Kidney epithelial cell (primary cell): Measurements from ENCODE around the gene UGT1A10. TPM values are rescaled to one million over a fixed set of nuclear protein-coding genes. Genes with fewer than 3 reads are reported as not detected.

Experiments
- DNase-seq: peaks from one replicate; pipeline ENCODE4 v3.0.0-alpha.2; 2010; ENCODE audit warnings: low read depth
- H3K27me3 ChIP-seq: 2 replicates; pipeline ENCODE4 v1.6.0; 2011; ENCODE audit warnings: low read length; ENCODE audit not compliant: control insufficient read depth, insufficient read depth
- H3K36me3 ChIP-seq: 2 replicates; pipeline ENCODE4 v1.5.1; 2011; ENCODE audit warnings: low read length; ENCODE audit not compliant: control insufficient read depth, insufficient read depth
- H3K4me3 ChIP-seq: 2 replicates; pipeline ENCODE4 v1.5.1; 2011; ENCODE audit warnings: low read depth, mild to moderate bottlenecking, control low read depth, low read length
- total RNA-seq: library from RNA; depleted of rRNA; stranded (reverse); fragments of >200 nt; gene quantifications from 2 replicates; pipeline ENCODE4 v1.2.3, GENCODE V29; 2015
- TF ChIP-seq, protein P1 (sequence below): IDR thresholded peaks from 2 replicates; pipeline ENCODE4 v1.5.1; 2011; ENCODE audit warnings: mild to moderate bottlenecking, moderate library complexity, low read length, control low read depth, inconsistent platforms; ENCODE audit not compliant: insufficient read depth, poor library complexity, severe bottlenecking

UGT1A10 gene
- total RNA-seq, 1 donor from 2014 or later = not detected

GRCh38 chr2:233791883-233792329 lies 155.7 kb downstream of the UGT1A10 start:
- H3K4me3 ChIP-seq = no peak overlapping the region
- DNase-seq = no peak
- TF ChIP-seq, protein P1, sequence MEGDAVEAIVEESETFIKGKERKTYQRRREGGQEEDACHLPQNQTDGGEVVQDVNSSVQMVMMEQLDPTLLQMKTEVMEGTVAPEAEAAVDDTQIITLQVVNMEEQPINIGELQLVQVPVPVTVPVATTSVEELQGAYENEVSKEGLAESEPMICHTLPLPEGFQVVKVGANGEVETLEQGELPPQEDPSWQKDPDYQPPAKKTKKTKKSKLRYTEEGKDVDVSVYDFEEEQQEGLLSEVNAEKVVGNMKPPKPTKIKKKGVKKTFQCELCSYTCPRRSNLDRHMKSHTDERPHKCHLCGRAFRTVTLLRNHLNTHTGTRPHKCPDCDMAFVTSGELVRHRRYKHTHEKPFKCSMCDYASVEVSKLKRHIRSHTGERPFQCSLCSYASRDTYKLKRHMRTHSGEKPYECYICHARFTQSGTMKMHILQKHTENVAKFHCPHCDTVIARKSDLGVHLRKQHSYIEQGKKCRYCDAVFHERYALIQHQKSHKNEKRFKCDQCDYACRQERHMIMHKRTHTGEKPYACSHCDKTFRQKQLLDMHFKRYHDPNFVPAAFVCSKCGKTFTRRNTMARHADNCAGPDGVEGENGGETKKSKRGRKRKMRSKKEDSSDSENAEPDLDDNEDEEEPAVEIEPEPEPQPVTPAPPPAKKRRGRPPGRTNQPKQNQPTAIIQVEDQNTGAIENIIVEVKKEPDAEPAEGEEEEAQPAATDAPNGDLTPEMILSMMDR = no peak
- no peaks in the 10 kb centered on the region for H3K36me3 ChIP-seq
- no peaks in the 10 kb centered on the region for H3K27me3 ChIP-seq

DNA sequence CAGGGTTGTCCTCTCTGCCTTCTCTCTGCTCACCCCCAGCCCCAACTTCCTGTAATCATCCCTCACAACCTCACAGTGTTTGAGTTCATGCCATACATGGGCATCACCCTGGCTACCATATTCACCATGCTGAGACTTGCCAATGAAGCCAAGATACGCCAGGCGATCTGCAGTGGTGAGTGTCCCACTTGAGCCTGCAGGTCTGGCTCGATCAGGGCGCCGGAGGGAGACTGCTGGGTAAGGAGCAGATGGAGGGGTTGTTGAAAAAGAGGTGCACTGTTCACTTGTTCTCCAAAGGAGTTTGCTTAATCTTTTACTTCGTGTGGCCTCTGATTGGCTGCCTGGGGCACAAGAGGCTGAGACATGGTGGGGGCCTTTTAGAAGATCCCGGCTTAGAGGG lies 156.5 kb downstream of the UGT1A10 start:
- DNase-seq = no peak
- H3K27me3 ChIP-seq = no peaks in the 10 kb centered on the region
- no peaks in the 10 kb centered on the region for H3K36me3 ChIP-seq
- TF ChIP-seq, protein P1 = no peak
- no peak overlapping the region for H3K4me3 ChIP-seq

- H3K36me3 ChIP-seq = no peaks in the 10 kb centered on the region
- no peak overlapping the region for H3K4me3 ChIP-seq
- no peak for DNase-seq
- no peaks in the 10 kb centered on the region for H3K27me3 ChIP-seq
- TF ChIP-seq, protein P1 = no peak
Measured at GRCh38 chr2:233793465-233794127, 157.3 kb downstream of the UGT1A10 start.

DNA sequence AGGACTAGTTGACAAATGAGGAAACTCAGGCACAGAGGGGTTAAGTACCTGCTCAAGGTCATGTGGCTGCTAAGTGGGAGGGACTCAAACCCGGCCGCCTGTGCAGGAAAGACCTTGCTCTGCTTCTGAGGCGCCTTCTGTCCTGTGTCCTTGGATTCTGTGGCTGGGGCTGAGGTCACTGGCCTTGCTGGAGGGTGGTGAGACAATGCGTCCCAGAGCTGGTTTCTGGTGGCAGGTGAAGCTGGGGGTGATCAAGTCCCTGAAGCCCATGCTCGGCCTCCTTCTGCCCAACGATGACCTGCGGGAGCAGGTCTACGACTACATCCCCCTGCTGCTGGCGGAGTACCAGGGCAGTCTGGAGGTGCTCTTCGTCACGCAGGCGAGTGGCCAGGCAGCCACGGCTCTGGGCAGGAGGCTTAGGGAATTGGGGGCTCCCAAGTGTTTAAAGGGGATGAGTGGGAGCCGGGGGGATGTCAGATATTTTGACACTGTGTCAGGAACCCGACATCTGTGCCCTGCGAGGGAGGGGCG lies 157.9 kb downstream of the UGT1A10 start:
- H3K36me3 ChIP-seq = no peaks in the 10 kb centered on the region
- H3K27me3 ChIP-seq = no peaks in the 10 kb centered on the region
- H3K4me3 ChIP-seq = no peak overlapping the region
- TF ChIP-seq, protein P1 = no peak
- no peak for DNase-seq

DNA sequence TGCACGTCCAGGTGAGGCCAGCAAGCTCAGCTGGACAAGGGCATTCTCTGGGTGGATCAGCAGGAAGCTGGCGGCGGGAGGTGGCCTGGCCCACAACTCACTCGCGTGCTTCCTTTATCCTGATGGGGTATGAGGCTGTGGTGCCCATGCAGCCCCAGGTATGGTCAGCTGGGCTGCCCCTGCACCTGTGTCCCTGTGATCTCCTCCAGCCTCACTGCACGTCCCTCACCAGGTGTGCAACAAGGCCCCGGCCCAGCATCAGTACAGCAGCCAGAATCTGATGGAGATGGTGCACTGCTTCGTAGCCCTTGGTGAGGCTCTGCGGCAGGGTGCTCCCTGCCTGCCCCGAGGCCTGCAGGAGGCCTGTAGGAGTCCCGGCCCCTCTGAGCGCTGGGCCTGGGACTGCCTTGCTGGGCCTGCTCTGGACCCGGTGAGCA lies 159.5 kb downstream of the UGT1A10 start:
- no peak for DNase-seq
- TF ChIP-seq, protein P1 = no peak
- Histone ChIP-seq H3K36me3 (no peaks in the 10 kb centered on the region), H3K4me3 (no peak overlapping the region), H3K27me3 (no peaks in the 10 kb centered on the region)

- H3K4me3 ChIP-seq = no peak overlapping the region
- H3K27me3 ChIP-seq = no peaks in the 10 kb centered on the region
- TF ChIP-seq, protein P1 = no peak
- DNase-seq = no peak
- H3K36me3 ChIP-seq = no peaks in the 10 kb centered on the region
Measured at GRCh38 chr2:233796254-233796653, 160.0 kb downstream of the UGT1A10 start.
